ENCODE data around the gene TARP.
"Not testable (repeated sequence)": the region's sequence is repeated elsewhere in the genome, so short reads cannot be mapped to it uniquely, and the experiment has no call there.

TARP gene

GRCh38 chr7:38296059-38296857 lies 22.8 kb upstream of the TARP start:
- no peak for DNase-seq

DNA sequence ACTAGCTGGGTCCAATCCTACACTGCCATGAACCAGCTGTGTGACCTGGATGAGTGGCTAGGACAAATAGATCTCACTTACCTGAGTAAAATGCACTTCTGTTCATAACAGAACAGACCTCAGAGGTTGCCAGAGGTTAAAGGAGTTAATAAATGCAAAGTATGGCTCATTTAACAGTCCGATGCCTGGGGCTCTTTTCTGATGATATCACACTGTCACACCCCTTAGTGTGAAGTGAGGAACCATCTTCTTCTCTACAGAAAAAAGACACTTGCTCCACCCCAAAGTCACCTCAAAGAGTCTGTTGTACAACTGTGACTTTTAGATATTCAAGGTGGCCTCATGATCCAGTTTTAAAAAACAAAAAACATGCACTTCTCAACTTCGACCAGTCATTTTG lies 21.5 kb upstream of the TARP start:
- no peak for DNase-seq

- no peak for DNase-seq
Measured at GRCh38 chr7:38292442-38292841, 19.0 kb upstream of the TARP start.

DNA sequence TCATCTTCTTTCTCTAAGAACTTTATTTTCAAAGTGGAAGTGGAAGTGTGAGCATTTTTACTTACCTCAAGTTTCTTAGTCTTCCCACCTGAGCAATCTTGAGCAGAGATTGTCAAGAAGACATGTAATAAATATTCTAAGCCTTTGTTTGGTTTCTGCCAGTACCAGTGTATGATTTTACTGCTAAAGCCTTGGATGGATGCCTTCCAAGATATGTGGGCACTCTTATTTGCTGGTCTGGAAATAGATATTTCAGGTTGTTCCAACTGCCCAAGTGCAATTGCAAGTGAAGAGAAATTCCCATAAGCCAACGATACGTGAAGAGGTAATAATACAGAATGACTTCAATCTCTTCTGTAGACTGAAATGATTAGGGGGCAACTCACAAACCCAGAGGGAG lies 18.2 kb upstream of the TARP start:
- DNase-seq: no peak

GRCh38 chr7:38291117-38291647 lies 17.7 kb upstream of the TARP start:
- no peak for DNase-seq

DNA sequence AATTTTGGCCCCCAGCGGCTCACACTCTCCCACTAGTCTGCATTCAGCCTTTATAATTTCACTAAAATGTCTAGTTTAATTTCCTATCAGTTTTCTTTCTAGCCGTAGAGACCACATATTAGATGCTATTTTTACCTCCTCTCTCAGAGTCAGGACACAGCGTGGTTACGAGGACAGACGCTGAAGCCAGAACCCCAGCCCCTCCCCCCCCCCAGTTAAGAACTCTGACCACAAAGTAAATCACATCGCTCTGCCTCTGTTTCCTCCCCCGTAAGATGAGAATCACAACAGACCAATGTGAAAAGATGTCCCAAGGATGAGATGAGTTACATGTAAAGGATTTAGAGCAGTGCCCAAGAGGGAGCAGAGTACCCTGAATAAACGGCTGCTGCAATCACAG lies 11.1 kb upstream of the TARP start:
- DNase-seq: no peak

- no peak for DNase-seq
Measured at GRCh38 chr7:38283809-38284208, 10.4 kb upstream of the TARP start.

DNA sequence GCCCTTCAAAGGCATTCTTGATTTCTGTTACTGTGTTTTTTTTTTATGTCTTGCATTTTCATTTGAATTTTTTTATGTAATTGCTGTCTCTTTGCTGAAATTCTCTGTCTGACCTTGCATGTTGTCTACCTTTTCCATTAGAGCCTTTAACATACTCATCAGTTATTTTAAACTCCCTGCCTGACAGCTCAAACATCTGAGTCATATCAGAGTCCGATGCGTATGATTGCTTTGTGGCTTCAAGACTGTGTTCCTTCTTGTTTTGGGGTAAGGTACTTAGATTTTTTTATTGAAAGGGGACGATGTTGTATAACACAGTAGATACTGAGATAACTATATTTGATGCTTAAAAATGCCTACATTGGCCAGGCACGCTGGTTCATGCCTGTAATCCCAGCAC lies 9.7 kb upstream of the TARP start:
- DNase-seq: no peak

GRCh38 chr7:38282081-38282480 lies 8.6 kb upstream of the TARP start:
- no peak for DNase-seq

- DNase-seq: no peak
Measured at GRCh38 chr7:38281266-38281665, 7.8 kb upstream of the TARP start.

DNA sequence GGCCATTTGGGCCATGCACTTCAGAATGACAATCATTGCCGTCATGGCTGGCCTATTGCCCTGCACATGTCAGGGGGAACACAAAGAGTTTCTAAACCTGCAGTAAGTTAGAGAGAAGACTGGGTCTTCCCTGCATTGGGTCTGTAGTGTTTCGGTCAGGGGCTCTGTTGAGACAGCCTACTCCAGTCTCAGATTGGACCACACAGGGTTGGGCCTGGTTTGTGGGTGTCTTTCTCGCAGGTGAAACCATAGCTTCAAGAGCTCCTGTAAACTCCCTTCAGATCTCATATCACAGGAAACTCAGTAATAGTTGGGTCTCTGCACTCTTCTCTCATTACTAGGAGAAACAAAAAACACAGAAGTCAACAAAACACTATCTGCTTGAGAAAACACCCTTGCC lies 7.3 kb upstream of the TARP start:
- DNase-seq: no peak

GRCh38 chr7:38280000-38280399 lies 6.6 kb upstream of the TARP start:
- no peak for DNase-seq

GRCh38 chr7:38276096-38276877 lies 2.9 kb upstream of the TARP start:
- no peak for DNase-seq

GRCh38 chr7:38274927-38275620 lies 1.6 kb upstream of the TARP start:
- DNase-seq: no peak

DNA sequence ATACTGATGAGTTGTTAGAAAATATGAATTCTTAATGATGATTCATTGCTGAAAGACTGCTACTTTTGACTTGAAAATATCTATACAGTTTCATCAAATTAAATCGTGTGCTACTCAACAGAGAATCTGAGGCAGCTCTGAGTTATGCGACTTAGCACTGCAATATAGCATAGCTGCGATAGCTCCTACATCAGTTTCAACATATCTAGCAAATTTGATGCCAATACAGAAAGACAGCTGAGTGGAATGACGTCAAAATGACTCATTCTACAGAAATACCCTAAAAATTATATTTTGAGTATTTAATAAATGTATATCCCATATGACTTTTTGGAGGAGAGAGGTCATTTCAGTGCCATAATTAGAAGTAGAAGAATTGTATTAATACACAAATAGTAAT lies 1.1 kb upstream of the TARP start:
- no peak for DNase-seq

- DNase-seq: not testable (repeated sequence)
Measured at GRCh38 chr7:38270405-38270804, 3.0 kb downstream of the TARP start.

DNA sequence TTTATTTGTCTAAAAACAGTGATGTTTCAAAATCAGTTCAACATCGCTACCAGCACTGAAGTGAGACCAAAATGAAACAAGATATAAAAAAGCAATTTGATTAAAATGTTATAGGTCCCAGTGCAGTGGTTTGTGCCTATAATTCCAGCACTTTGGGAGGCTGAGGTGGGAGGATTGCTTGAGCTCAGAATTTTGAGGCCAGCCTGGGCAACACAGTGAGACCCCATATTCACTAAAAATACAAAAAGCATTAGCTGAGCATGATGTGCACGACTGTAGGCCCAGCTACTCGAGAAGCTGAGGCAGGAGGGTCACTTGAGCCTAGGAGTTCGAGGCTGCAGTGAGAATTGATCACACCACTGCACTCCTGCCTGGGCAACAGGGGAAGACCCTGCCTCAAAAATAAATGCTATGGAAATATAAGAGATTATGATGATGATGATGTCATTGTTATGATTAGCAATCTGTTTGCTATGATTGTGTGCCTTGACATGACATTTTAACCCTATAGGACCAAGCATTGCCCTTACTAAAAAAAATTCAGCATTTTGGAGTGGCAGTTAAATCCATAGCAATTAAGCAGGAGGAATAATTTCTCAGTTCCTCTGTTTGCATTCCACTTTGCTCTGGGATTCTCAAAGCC lies 3.6 kb downstream of the TARP start:
- not testable (repeated sequence) for DNase-seq

DNA sequence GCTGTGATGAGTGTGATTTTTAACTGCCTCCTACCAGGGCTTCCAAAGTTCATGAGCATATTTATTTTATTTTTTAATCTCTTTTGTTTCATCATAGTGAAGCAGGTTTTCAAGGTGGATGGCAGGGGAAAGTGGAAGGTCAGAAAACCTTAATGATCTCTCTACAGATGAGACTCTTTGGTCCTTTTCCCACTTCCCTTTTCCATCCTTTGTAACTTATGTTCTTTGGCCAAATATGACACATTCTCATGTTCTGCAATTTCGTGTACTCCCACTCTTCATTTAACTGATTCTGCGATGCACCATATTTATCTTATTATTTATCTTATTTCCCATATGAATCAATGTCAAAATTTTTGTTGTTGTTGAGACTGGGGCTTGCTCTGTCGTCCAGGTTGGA lies 7.5 kb downstream of the TARP start:
- not testable (repeated sequence) for DNase-seq

DNA sequence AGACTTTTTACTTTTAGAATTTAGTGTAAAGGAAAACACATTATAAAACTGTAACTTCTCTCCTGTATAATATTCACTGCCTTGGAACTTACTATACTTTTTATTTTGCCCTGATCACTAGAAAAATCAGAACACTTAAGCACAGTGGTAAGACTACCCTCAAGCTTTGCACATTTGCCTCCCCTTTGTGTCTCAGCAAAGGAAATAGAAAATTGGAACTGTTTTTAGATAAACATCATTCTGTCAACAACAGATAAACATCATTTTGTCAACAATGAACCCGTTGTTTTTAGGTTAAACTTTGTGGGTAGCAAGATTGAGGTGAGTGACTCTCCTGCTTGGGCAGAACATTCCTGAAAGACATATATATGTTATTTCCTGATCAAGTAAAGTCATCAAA lies 8.8 kb downstream of the TARP start:
- not testable (repeated sequence) for DNase-seq

- DNase-seq: not testable (repeated sequence)
Measured at GRCh38 chr7:38263274-38263673, 10.2 kb downstream of the TARP start.

- no peak for DNase-seq
Measured at GRCh38 chr7:38262545-38262944, 10.9 kb downstream of the TARP start.

- not testable (repeated sequence) for DNase-seq
Measured at GRCh38 chr7:38262026-38262425, 11.4 kb downstream of the TARP start.

GRCh38 chr7:38261601-38262000 lies 11.8 kb downstream of the TARP start:
- not testable (repeated sequence) for DNase-seq

All from KG1 (cell line).